ENCODE data around the gene MRPS18B. TPM values are rescaled to one million over a fixed set of nuclear protein-coding genes. Genes with fewer than 3 reads are reported as not detected.

Gene MRPS18B
- total and polyA plus RNA-seq, 2 of the 13 experiments (the other 11 are each of a cell fraction or from before 2014, with no cell fraction given): 125 to 131 TPM

GRCh38 chr6:30616811-30617564 is 652 bp upstream of the MRPS18B start, which contains the start of gene PPP1R10 (continued):
- TF ChIP-seq SNAPC4 (CRISPR knock-in tag; IDR thresholded peaks at IDR 0.05) (0 out of 2 replicates have a peak, but pooled peaks have one; percentile 68), ZBTB33 (CRISPR knock-in tag; IDR thresholded peaks at IDR 0.05) (peak; percentile 18; the same call in 1 of the 2 replicates), GTF3A (CRISPR knock-in tag; conservative IDR thresholded peaks at IDR 0.05) (0 out of 2 replicates have a peak, but pooled peaks have one; percentile 18), ATF4 (CRISPR knock-in tag; IDR thresholded peaks at IDR 0.05) (peak in 1 of 2 experiments; percentile 62; a peak in 3 of 4 replicates), E2F2 (CRISPR knock-in tag; IDR thresholded peaks at IDR 0.05; ENCODE audit: borderline replicate concordance) (no peak), ZNF282 (IDR thresholded peaks at IDR 0.05; ENCODE audit: partially characterized antibody) (no peak), MAFG (CRISPR knock-in tag; IDR thresholded peaks at IDR 0.05) (no peak), DMTF1 (CRISPR knock-in tag; IDR thresholded peaks at IDR 0.05) (no peak), SRF (IDR thresholded peaks at IDR 0.05; ENCODE audit: low read depth, low read length) (0 out of 2 replicates have a peak, but pooled peaks have one; percentile 11), ZNF597 (CRISPR knock-in tag; IDR thresholded peaks at IDR 0.05) (0 out of 2 replicates have a peak, but pooled peaks have one; percentile 69)

Data from HepG2 (cell line).